ENCODE measurements around the gene DAPP1. TPM values are rescaled to one million over a fixed set of nuclear protein-coding genes. Genes with fewer than 3 reads are reported as not detected.
"Not testable (repeated sequence)": the region's sequence is repeated elsewhere in the genome, so short reads cannot be mapped to it uniquely, and the experiment has no call there.

The DAPP1 gene
- total RNA-seq, 1 experiment from 2014 or later = 30.6 TPM

GRCh38 chr4:99827857-99828256 is 11.2 kb downstream of the DAPP1 start:
- H3K36me3 Mint-ChIP-seq (ENCODE audit: insufficient read depth, unreplicated experiment) = no peaks in the 10 kb centered on the region
- H3K9me3 Mint-ChIP-seq (ENCODE audit: low read depth, unreplicated experiment) = no peaks in the 10 kb centered on the region
- CTCF ChIA-PET = interaction anchor here (1.3 kb wide), 1 partner anchor 11 kb away, joined by 3 read pairs; the partner anchor contains the start of gene DAPP1
- H3K4me3 Mint-ChIP-seq (ENCODE audit: low read depth, unreplicated experiment) = no peak overlapping the region
- H3K27ac Mint-ChIP-seq (ENCODE audit: unreplicated experiment) = peak overlapping the region; percentile 70
- BruUV-seq (replicated peaks) = no TSS peak
- TF ChIP-seq CTCF (IDR thresholded peaks at IDR 0.05; ENCODE audit: unreplicated experiment) = no peak
- DNase-seq = no peak
- intact Hi-C loops (cut with micrococcal nuclease; ENCODE audit: unreplicated experiment) = no loop called here
- peaks cover 35% of the 10 kb centered on the region for H3K4me1 Mint-ChIP-seq (ENCODE audit: low read depth, unreplicated experiment)
- H3K27me3 Mint-ChIP-seq (ENCODE audit: unreplicated experiment) = no peaks in the 10 kb centered on the region

GRCh38 chr4:99828477-99828876 is 11.8 kb downstream of the DAPP1 start:
- Mint-ChIP-seq H3K27me3 (ENCODE audit: unreplicated experiment) (no peaks in the 10 kb centered on the region), H3K27ac (ENCODE audit: unreplicated experiment) (no peak overlapping the region), H3K4me3 (ENCODE audit: low read depth, unreplicated experiment) (no peak overlapping the region), H3K9me3 (ENCODE audit: low read depth, unreplicated experiment) (no peaks in the 10 kb centered on the region), H3K4me1 (ENCODE audit: low read depth, unreplicated experiment) (peaks cover 35% of the 10 kb centered on the region), H3K36me3 (ENCODE audit: insufficient read depth, unreplicated experiment) (no peaks in the 10 kb centered on the region)
- BruUV-seq (replicated peaks) = no TSS peak
- CTCF ChIA-PET = no interaction called here
- no peak for DNase-seq
- no peak for TF ChIP-seq CTCF (IDR thresholded peaks at IDR 0.05; ENCODE audit: unreplicated experiment)
- intact Hi-C loops (cut with micrococcal nuclease; ENCODE audit: unreplicated experiment) = no loop called here

GRCh38 chr4:99830051-99830450 is 13.4 kb downstream of the DAPP1 start:
- H3K27me3 Mint-ChIP-seq (ENCODE audit: unreplicated experiment); CTCF ChIA-PET; DNase-seq; intact Hi-C loops (cut with micrococcal nuclease; ENCODE audit: unreplicated experiment); H3K4me3 Mint-ChIP-seq (ENCODE audit: low read depth, unreplicated experiment); BruUV-seq (replicated peaks); H3K36me3 Mint-ChIP-seq (ENCODE audit: insufficient read depth, unreplicated experiment); H3K27ac Mint-ChIP-seq (ENCODE audit: unreplicated experiment); H3K9me3 Mint-ChIP-seq (ENCODE audit: low read depth, unreplicated experiment): not testable (repeated sequence)
- H3K4me1 Mint-ChIP-seq (ENCODE audit: low read depth, unreplicated experiment) = peaks cover 31% of the 10 kb centered on the region

- H3K9me3 Mint-ChIP-seq (ENCODE audit: low read depth, unreplicated experiment) = no peaks in the 10 kb centered on the region
- CTCF ChIA-PET = no interaction called here
- no peak overlapping the region for H3K27ac Mint-ChIP-seq (ENCODE audit: unreplicated experiment)
- no TSS peak for BruUV-seq (replicated peaks)
- intact Hi-C loops (cut with micrococcal nuclease; ENCODE audit: unreplicated experiment) = no loop called here
- H3K27me3 Mint-ChIP-seq (ENCODE audit: unreplicated experiment) = no peaks in the 10 kb centered on the region
- TF ChIP-seq CTCF (IDR thresholded peaks at IDR 0.05; ENCODE audit: unreplicated experiment) = no peak
- H3K4me3 Mint-ChIP-seq (ENCODE audit: low read depth, unreplicated experiment) = no peak overlapping the region
- H3K4me1 Mint-ChIP-seq (ENCODE audit: low read depth, unreplicated experiment) = peaks cover 14% of the 10 kb centered on the region
- peaks cover 6% of the 10 kb centered on the region for H3K36me3 Mint-ChIP-seq (ENCODE audit: insufficient read depth, unreplicated experiment)
- DNase-seq = no peak
Observed at GRCh38 chr4:99832321-99832720, 15.7 kb downstream of the DAPP1 start.

GRCh38 chr4:99832758-99833157 is 16.1 kb downstream of the DAPP1 start:
- H3K9me3 Mint-ChIP-seq (ENCODE audit: low read depth, unreplicated experiment) = no peaks in the 10 kb centered on the region
- no peak for DNase-seq
- peaks cover 6% of the 10 kb centered on the region for H3K36me3 Mint-ChIP-seq (ENCODE audit: insufficient read depth, unreplicated experiment)
- no peak overlapping the region for H3K4me3 Mint-ChIP-seq (ENCODE audit: low read depth, unreplicated experiment)
- intact Hi-C loops (cut with micrococcal nuclease; ENCODE audit: unreplicated experiment) = no loop called here
- BruUV-seq (replicated peaks) = no TSS peak
- H3K4me1 Mint-ChIP-seq (ENCODE audit: low read depth, unreplicated experiment) = peaks cover 9% of the 10 kb centered on the region
- no peak for TF ChIP-seq CTCF (IDR thresholded peaks at IDR 0.05; ENCODE audit: unreplicated experiment)
- H3K27me3 Mint-ChIP-seq (ENCODE audit: unreplicated experiment) = no peaks in the 10 kb centered on the region
- H3K27ac Mint-ChIP-seq (ENCODE audit: unreplicated experiment) = no peak overlapping the region
- CTCF ChIA-PET = no interaction called here
